ENCODE data around the gene RBM46.

Gene RBM46

DNA sequence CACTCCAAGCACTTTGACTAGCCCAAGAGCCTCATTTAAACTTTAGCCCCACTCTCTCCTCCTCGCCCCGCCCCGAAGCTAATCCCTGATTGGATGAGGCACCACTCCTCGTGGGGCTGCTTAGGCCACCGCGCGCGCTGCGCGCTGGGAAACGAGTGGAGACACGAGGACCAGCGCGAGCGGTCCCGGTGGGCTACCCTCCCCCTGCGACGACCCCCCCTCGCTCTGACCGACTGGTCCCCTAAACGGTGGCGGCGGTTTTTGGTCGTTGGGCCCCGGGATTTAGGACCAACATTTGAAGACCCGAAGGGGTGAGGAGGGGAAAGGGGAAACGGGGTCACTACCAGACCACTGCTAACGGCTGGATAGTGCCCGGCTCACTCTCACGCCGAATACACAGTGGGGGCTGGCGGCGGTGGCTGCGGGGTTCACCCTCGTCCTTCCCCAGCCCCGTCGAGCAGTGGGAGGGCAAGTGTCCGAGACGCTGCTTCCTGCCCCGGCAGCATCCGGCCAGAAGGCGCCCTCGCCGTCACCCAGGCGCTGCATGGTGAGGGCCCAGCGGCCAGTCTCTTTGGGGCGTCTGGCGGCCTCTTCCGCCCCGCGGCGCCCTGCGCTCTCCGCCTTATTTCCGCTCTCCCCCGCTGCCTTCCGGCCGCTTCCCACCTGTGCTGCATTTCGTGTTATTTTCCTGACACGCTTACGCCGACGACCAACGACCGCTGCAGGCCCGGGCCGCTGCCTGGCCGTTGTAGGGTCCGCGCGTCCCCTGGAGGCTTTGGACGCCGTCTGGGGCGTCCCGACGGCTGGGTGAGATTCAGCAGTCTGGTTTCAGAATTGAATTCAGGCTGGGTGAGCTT, at the start of gene RBM46:
Gene RBM46 (plus strand): TSS at position 147 of the 857 bp plus-strand sequence. CDS start 15,481 bp downstream, outside the sequence.
- no peak for DNase-seq

DNA sequence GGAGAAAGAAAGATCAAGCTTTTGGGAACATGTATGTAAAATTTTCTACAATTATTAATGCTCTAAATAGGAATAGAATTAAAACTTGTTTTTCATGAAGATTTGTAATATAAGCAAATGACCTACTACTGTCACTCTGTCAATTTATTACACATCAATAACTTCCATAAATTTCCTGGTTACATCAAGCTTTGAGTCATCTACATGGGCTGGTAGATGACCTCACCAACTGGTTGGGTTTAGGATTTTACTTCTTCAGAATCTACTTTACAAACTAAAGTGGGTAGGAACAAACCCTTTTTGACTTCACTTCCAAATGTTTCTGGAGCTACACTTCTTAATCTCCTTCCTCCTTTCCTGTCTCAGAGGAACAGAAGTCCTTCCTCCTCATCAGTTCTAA, 49.3 kb upstream of the RBM46 start:
- DNase-seq: no peak

DNA sequence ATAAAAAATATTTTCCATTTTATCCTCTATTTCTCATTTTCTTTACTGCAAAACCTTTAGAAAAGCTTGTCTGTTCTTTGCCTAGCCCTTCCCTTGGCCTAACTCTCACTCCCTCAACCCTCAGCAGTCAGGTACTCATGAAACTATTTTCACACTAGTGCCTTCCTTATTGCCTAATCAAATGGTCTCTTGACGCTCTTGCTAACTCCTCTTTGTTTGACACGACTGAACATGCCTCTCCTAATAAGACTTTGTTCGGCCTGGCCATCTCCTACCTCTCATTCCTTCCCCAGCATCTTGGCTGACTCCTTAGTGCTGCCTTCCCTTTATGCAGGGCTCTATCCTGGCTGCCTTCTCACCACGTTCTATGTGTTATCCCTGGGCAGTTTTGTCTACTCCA, 48.4 kb upstream of the RBM46 start:
- DNase-seq: no peak

DNA sequence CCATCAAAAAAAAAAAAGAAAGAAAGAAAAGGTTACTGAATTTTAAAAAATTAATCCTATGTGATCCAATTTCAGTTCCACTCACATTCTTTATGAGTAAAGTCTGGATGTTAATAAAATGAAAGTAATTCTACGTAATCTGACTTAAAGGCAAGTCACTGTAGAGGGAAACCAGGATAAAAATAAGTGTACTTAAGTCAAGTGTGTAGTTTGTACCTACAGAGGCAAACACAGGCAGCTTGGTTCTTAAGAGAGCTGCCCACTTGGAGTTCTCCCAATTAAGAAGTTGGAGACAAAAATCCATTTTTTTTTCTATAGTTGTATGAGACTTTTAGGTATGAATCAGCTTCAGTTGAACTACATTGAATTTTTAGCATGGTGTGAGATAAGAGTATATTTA, 44.3 kb upstream of the RBM46 start:
- DNase-seq: no peak

DNA sequence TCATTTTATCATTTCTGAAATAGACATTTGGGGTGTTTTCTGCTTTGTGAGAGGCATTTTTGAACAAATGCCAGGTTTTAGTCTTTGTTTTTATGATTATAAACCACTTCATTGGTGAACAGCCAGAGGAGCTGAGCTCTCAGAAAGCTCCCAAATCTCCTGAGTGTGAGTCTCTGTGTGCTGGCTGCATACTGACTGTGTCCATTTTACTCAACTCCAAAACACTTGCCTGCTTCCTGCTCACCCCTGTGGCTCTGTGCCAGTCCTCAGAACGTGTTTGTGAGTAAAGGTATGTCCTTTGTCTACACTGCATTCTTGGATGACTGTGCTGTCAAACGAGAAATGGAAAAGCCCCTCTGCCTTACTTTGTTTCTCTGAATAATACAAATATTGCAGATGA, 42.6 kb upstream of the RBM46 start:
- peak; percentile 19 for DNase-seq

DNA sequence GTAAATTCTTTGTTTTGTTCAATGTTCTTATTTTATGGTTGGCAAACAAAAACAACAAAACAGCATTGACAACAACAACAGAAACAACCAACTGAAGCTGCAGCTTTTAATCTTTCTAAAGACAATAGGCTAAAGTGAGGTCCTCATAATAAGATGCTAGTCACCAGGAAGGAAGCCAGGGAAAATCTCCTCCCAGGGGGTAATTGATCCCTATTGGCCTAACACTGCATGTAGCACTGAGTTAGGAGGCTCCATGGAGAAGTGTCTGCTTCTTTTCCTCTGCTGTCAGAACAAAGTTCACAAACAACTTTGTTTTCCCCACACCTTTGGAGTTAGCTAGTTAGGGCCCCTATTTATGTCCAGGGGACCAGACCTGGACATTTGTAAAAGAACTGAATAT, 42.0 kb upstream of the RBM46 start:
- no peak for DNase-seq

DNA sequence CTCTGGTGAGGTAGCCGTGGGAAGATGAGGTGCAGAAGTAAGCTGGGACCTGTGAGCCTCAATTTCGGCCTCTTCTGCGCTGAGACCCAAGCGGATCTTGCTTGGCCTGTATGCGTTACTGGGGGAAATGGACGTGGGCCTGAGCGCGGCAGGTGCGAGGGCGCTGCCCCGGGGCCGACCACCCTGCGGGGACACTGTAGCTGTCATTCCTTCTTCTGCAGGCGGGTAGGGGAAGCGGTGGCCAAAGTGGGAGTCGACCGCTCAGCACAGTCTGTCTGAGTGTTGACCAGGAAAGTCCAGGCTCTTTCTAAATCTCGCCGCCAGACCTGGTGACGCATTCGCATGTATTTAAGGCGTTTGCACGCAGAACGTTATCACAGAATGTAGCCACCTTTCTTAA, 40.6 kb upstream of the RBM46 start:
- no peak for DNase-seq

DNA sequence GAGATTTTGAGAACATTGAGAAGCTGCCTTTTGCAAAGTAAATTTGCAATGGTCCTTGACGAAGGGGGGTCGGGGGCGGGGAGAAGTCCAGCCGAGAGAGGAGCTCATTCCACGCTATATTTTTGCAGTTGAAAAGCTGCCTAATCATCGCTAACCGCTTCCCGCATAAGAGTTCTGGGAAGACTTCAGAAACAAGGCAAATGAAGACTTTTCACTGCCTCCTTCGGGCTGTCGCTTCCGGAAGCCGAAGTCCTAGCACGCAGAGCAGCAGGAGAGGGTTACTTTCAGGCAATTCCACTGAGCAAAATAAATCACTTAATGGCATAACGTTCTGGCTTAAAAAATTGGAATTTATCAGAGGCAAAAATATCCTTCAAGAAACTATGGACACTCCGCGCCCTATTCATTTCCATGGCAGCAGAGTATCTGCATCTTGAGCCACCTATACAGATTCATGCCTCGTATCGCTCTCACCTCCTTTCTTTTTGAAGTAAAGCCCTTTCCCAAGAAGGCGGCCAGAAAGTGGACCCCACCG, 39.9 kb upstream of the RBM46 start:
- DNase-seq: no peak

DNA sequence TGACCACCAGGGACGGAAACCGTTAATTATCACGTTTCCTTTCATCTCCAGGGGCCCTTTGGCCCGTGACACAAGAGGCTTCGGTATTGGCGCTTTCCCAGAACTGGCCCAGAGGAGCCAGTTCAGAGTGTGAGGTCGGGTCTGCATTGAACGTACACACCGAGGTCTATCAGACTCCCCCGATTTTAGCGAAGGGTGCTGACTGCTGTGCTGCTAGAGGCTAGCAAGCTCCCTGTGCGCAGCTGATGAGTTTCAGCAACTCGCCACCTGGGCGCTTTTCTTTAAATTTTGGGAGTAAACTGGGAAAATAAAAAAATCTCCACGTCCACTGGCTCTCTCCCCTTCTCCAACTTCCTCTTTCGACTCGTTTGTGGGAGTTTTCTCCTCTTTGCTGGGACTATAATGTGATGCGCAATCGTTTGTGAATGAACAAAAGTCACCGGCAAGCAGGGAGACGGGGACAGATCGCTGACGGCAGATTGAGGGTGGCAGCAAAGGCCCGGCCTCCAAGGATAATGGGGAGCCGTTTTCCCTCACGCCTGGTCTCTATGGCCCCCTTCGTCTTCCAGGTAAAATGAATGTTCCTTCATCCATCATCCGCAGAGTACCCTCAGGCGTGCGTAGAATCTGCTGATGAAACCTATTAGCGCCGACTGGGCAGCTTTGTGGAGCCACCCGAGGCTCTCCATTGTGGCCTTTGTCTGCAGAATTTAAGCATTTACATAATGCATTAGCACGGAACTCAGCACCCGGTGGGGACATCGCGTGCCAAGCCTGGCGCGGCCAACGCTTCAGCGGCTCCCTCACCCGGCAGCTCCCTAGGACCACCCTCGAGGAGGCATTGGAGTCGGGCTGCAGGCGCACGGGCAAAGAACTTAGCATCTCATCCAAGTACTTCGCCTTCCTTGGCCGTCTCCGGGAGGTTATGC, 38.9 kb upstream of the RBM46 start:
- DNase-seq: no peak

DNA sequence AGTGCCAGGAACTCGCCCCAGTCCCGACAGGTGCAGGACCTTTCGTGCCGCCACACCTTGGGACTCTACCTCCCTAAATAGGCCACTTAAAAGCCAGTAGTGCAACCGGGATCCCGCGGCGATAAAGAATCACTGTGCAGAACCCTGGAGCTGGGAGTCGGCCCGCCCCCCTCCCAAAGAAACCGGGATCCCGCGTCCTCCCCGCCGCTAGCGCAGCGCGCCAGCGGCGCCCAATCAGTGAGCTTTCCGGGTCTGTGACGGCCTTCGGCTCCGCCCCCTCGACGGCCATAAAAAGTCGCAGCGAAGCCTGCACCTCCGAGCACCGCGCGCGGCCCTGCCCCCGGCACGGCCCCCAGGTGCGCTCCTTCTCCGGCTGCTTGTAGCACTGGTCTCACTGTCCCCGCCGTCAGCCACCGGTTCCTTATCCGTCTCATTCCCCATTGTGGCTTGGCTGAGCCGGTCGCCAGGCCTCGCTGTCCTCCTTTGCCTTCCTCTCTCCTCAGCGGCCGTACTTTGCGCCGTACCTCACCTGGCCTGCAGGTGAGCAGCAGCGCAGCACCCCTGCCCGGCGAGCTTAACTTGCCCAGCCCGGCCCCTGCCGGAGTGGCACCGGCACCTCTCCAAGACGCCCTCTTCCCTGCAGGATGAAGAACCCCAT, 37.3 kb upstream of the RBM46 start, which contains the start of gene LRAT:
Gene LRAT (plus strand): TSS at position 318 of the 658 bp plus-strand sequence. CDS start 327 bp downstream, at position 645.
- DNase-seq: no peak

- no peak for DNase-seq
Measured at GRCh38 chr4:154744341-154744926, 36.6 kb upstream of the RBM46 start.

- DNase-seq: no peak
Measured at GRCh38 chr4:154757713-154758112, 23.4 kb upstream of the RBM46 start.

DNA sequence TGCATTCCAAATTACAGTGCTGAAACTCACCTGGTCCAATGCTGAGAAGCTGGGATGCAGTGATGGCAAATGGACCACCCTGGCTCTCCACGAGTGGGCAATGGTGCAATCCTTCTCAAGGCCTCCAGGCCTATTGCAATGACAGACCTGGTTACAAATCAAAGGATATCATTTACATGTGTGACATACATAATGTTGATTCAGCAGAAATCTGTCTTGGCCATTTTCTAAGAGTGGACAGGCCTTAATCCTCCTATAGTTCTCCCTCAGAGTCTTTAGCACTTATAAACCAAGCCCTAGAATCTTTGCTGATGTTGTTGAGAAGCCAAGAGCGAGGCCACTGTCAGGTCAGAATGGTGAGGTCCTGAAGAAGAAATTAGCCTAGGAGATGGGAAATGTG, 20.2 kb upstream of the RBM46 start:
- no peak for DNase-seq

DNA sequence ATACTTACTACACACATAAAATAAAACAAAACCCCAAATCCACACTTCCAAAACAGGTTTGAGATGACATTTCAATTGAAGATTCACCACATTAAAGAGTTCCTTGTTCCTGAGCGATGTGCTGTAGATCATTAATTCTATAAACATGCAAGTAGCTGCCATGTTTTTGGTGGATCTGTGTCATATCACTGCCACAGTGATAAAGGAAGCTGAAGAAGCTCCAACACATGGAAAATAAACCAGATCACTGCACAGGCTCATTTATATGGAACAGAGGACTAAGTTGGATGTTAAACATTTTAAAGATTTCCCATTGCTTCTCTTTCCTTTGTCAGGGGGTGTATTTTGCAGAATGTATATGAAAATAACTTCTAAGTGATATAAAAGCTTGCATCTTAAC, 2.8 kb upstream of the RBM46 start:
- DNase-seq: no peak

DNA sequence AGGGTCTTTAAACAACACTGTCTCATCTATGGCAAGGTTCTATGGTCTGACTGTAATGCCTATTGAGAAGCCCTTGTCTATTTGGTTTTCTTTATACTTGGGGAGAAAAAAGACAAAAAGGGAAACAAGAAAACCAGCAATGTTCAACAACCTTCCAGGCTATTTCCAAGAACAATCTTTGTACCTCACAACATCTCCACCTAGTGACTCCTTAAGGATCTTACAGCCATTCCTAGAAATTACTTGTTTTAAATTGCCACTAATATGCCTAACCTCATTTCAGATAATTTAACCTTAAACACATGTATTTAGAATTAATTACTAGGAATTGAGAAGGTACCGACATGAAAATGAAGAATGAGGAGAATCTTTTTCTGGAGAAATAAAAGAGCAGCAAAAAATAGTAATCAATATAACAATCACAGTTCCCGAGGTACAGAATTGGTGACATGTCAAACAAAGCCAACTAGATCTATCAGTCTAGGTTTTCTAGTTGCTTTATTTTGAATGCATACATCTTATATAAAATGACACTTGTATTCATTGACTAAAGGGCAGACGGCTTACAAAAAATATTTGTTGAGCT, 1.6 kb upstream of the RBM46 start:
- DNase-seq: peak; percentile 2

DNA sequence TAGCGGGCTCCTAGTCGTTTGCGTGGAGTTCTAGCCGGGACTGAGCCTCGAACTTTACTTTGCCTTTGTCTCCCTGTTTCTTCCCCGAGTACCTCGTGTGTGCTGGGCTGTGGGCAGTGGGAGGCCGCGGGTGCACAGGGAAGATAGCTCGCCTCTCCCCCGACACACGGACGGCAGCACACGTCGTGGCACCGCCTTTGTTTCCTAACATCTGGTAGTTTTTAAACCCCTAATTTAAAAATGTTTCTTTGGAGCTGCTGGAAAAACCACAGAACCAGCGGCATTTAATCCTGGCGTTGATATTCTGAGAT, 866 bp downstream of the RBM46 start:
- no peak for DNase-seq

DNA sequence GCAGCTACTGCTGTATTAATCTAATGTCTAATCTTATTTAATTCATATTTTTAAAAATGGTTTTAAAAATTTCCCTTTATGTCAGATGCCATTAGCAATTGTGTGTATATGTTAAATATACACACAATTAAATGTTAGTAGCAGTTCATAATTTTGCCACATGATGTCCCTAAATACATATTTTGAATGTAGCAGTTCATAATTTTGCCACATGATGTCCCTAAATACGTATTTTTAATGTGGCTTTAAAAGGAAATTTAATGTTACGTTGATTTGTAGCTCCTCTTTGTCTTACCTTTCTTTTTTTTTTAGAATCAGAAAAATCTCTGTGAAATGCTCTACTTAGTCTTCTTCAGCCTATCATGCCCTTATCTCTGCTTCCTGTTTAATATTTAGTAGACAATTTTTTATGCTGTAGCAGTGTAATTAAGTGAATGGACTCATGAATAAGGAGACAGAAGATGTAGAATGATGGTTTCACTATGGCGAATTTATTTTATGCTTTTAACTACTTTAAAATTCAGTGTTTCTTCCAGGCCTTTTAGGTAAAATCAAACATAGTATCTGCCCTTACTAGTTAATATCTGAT, 26.1 kb downstream of the RBM46 start:
- no peak for DNase-seq

GRCh38 chr4:154818230-154818629, 37.2 kb downstream of the RBM46 start:
- no peak for DNase-seq

GRCh38 chr4:154822775-154823174, 41.7 kb downstream of the RBM46 start:
- no peak for DNase-seq

DNA sequence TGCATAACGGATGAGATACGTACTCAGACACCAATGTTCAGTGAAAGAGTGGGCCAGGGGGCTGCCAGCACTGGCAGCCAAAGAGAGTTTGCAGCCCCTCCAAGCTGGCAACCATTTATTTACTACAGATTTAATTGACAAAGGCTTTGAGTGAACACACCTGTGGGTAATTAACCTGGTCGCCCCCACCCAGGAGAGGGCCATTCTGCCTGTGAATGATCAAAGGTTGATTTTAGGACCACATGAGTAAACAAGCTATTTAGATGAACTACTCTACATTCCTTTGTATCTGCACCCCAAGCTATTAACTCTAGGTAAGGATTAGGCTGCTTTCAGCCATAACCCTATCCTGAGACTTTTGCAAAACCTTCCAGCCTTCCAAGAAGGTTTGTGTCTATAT, 55.0 kb downstream of the RBM46 start:
- DNase-seq: no peak

GRCh38 chr4:154836513-154836912, 55.4 kb downstream of the RBM46 start:
- no peak for DNase-seq

GRCh38 chr4:154838155-154838554, 57.1 kb downstream of the RBM46 start:
- DNase-seq: no peak

Measured in NCI-H226 (cell line).